ENCODE measurements around the gene TACO1.

- TF ChIP-seq CTCF (IDR thresholded peaks at IDR 0.05 in 8 of 11, conservative IDR thresholded peaks at IDR 0.05 in 3 of 11) (no peak), POLR2A (IDR thresholded peaks at IDR 0.05) (no peak), POLR2AphosphoS5 (IDR thresholded peaks at IDR 0.05) (no peak)
Observed at GRCh38 chr17:63578027-63578768, 22.5 kb upstream of the TACO1 start.
